Measurements from ENCODE around the gene ZC3H7B.
"Not testable (repeated sequence)": the region's sequence is repeated elsewhere in the genome, so short reads cannot be mapped to it uniquely, and the experiment has no call there.

The ZC3H7B gene

GRCh38 chr22:41301085-41302020 is at the start of gene ZC3H7B:
Gene ZC3H7B (plus strand): TSS chr22:41301525. CDS start chr22:41320661, 19,136 bp downstream.
- peak; percentile 88 for DNase-seq

- no peak for DNase-seq
Observed at GRCh38 chr22:41252365-41252764, 49.0 kb upstream of the ZC3H7B start.

- no peak for DNase-seq
Observed at GRCh38 chr22:41254230-41254629, 47.1 kb upstream of the ZC3H7B start.

- no peak for DNase-seq
Observed at GRCh38 chr22:41256254-41257253, 44.8 kb upstream of the ZC3H7B start.

- DNase-seq: no peak
Observed at GRCh38 chr22:41257696-41258095, 43.6 kb upstream of the ZC3H7B start.

- DNase-seq: not testable (repeated sequence)
Observed at GRCh38 chr22:41259756-41260155, 41.6 kb upstream of the ZC3H7B start.

GRCh38 chr22:41260871-41261270 is 40.5 kb upstream of the ZC3H7B start:
- DNase-seq: no peak

- DNase-seq: no peak
Observed at GRCh38 chr22:41261541-41262249, 39.6 kb upstream of the ZC3H7B start.

- no peak for DNase-seq
Observed at GRCh38 chr22:41262250-41262765, 39.0 kb upstream of the ZC3H7B start.

GRCh38 chr22:41263704-41264103 is 37.6 kb upstream of the ZC3H7B start:
- no peak for DNase-seq

GRCh38 chr22:41264408-41264941 is 36.9 kb upstream of the ZC3H7B start:
- no peak for DNase-seq

- DNase-seq: no peak
Observed at GRCh38 chr22:41267958-41268357, 33.4 kb upstream of the ZC3H7B start.

GRCh38 chr22:41271787-41272186 is 29.5 kb upstream of the ZC3H7B start:
- no peak for DNase-seq

- DNase-seq: no peak
Observed at GRCh38 chr22:41273128-41273527, 28.2 kb upstream of the ZC3H7B start.

- no peak for DNase-seq
Observed at GRCh38 chr22:41274856-41275255, 26.5 kb upstream of the ZC3H7B start.

GRCh38 chr22:41280065-41280464 is 21.3 kb upstream of the ZC3H7B start:
- DNase-seq: no peak

GRCh38 chr22:41280854-41281253 is 20.5 kb upstream of the ZC3H7B start:
- no peak for DNase-seq

- no peak for DNase-seq
Observed at GRCh38 chr22:41284465-41284864, 16.9 kb upstream of the ZC3H7B start.

- peak; percentile 91 for DNase-seq
Observed at GRCh38 chr22:41285441-41285819, 15.9 kb upstream of the ZC3H7B start.

- peak; percentile 100 for DNase-seq
Observed at GRCh38 chr22:41285820-41286638, 15.3 kb upstream of the ZC3H7B start, which contains the start of gene RANGAP1. Gene RANGAP1 (minus strand): TSS chr22:41286187. CDS start chr22:41281044, 5,143 bp downstream.

- DNase-seq: peak; percentile 61
Observed at GRCh38 chr22:41286639-41287091, 14.7 kb upstream of the ZC3H7B start.
